ENCODE measurements around the gene PIK3IP1. TPM values are rescaled to one million over a fixed set of nuclear protein-coding genes. Genes with fewer than 3 reads are reported as not detected.

PIK3IP1 gene
- total RNA-seq, 1 experiment from 2014 or later = 0.87 TPM

- H3K4me3 Mint-ChIP-seq = no peak overlapping the region
- H3K18ac ChIP-seq (ENCODE audit: insufficient read length, low read depth, low read length) = no peak overlapping the region
- no peak overlapping the region for H3K23ac ChIP-seq (ENCODE audit: insufficient read length, low read depth, low read length)
These were observed 24.0 kb downstream of the PIK3IP1 start for GRCh38 chr22:31268281-31268680.

More at GRCh38 chr22:31268281-31268680, 24.0 kb downstream of the PIK3IP1 start:
- Histone ChIP-seq H3K27me3 (ENCODE audit: insufficient read depth, low read length) (no peaks in the 10 kb centered on the region), H3K79me1 (ENCODE audit: insufficient read depth, low read depth, low read length, poor library complexity, severe bottlenecking) (no peaks in the 10 kb centered on the region), H3T11ph (ENCODE audit: low read length) (no peak overlapping the region), H3K23me2 (ENCODE audit: insufficient read length, low read depth, low read length, poor library complexity, severe bottlenecking) (no peaks in the 10 kb centered on the region), H3K9me3 (ENCODE audit: control insufficient read depth, low read depth, low read length) (no peaks in the 10 kb centered on the region), H3K27ac (ENCODE audit: insufficient read length, low read depth, low read length) (no peak overlapping the region), H4K8ac (replicated peaks; ENCODE audit: insufficient read length, low read depth, low read length) (no peak overlapping the region), H2BK12ac (ENCODE audit: insufficient read length, low read depth, low read length) (no peak overlapping the region), H4K91ac (ENCODE audit: insufficient read length, low read depth, low read length) (no peak overlapping the region), H2AK5ac (ENCODE audit: insufficient read length, low read length) (no peak overlapping the region), H3K14ac (ENCODE audit: insufficient read depth, low read length) (no peak overlapping the region), H2BK20ac (ENCODE audit: low read depth, low read length, poor library complexity, severe bottlenecking) (no peak overlapping the region), H3K9ac (ENCODE audit: extremely low read depth, insufficient read length, low read length) (no peak overlapping the region), H2BK5ac (ENCODE audit: insufficient read length, low read length) (no peak overlapping the region), H3K4me2 (ENCODE audit: insufficient read depth, insufficient read length, low read length) (no peak overlapping the region), H3K4me1 (ENCODE audit: insufficient read depth, low read length) (peaks cover 8% of the 10 kb centered on the region; the same call in 1 of the 2 replicates), H3K79me2 (ENCODE audit: insufficient read depth, low read length) (no peaks in the 10 kb centered on the region), H2AFZ (ENCODE audit: low read length) (no peak overlapping the region), H2BK120ac (ENCODE audit: low read depth, low read length, poor library complexity, severe bottlenecking) (no peak overlapping the region), H3K56ac (ENCODE audit: insufficient read length, low read depth, low read length) (no peak overlapping the region), H4K20me1 (ENCODE audit: control insufficient read depth, insufficient read depth, insufficient read length) (no peaks in the 10 kb centered on the region), H2BK15ac (ENCODE audit: low read depth, low read length) (no peak overlapping the region), H4K5ac (ENCODE audit: insufficient read length, low read depth, low read length) (no peak overlapping the region), H3K4ac (ENCODE audit: low read depth, low read length) (no peak overlapping the region)
- Mint-ChIP-seq H3K36me3 (ENCODE audit: insufficient read depth in 1 of 3, low read depth in 3 of 3) (peaks cover 17 to 70% (median 59%) of the 10 kb centered on the region in 3 experiments), H3K4me1 (peaks cover 12 to 15% of the 10 kb centered on the region in 2 experiments), H3K27me3 (ENCODE audit: low read depth) (no peaks in the 10 kb centered on the region), H3K9me3 (no peaks in the 10 kb centered on the region), H3K27ac (peak overlapping the region in 1 of 3 experiments; percentile 80; a peak in 1 of 7 replicates)
- TF ChIP-seq CTCF (conservative IDR thresholded peaks at IDR 0.05) = no peak
- no peak for DNase-seq
- WGBS (ENCODE audit: extremely low coverage, insufficient read length, low lambda C conversion rate) = no CpG with 5 or more reads among the region's 2 CpGs
